Skeletal muscle satellite cell (primary cell): ENCODE measurements around the gene IFNGR1.
"Not testable (repeated sequence)": the region's sequence is repeated elsewhere in the genome, so short reads cannot be mapped to it uniquely, and the experiment has no call there.

ENCODE experiments used
- H3K27me3 ChIP-seq: 2 replicates; pipeline ENCODE4 v1.7.0; 2013; ENCODE audit warnings: low read length; ENCODE audit not compliant: control insufficient read depth, insufficient read depth
- H3K36me3 ChIP-seq: 2 replicates; pipeline ENCODE4 v1.7.0; 2013; ENCODE audit warnings: mild to moderate bottlenecking, control low read depth, low read length; ENCODE audit not compliant: insufficient read depth
- H3K4me1 ChIP-seq: 2 replicates; pipeline ENCODE4 v1.7.0; 2013; ENCODE audit warnings: low read length; ENCODE audit not compliant: control insufficient read depth, insufficient read depth
- H3K4me2 ChIP-seq: 2 replicates; pipeline ENCODE4 v1.7.0; 2013; ENCODE audit warnings: mild to moderate bottlenecking, low read length
- H3K4me3 ChIP-seq: 2 replicates; pipeline ENCODE4 v1.7.0; 2013; ENCODE audit warnings: low read length
- H3K9ac ChIP-seq: 2 replicates; pipeline ENCODE4 v1.7.0; 2013; ENCODE audit warnings: mild to moderate bottlenecking, low read depth, low read length, moderate library complexity
- H3K9me3 ChIP-seq: replicated peaks from 2 replicates; pipeline ENCODE4 v1.7.0; 2013; ENCODE audit warnings: mild to moderate bottlenecking, control low read depth, low read length

Gene IFNGR1

GRCh38 chr6:137254966-137255365 is 35.8 kb upstream of the IFNGR1 start:
- Histone ChIP-seq H3K4me1 (no peaks in the 10 kb centered on the region), H3K27me3 (peaks cover 7% of the 10 kb centered on the region), H3K4me3 (no peak overlapping the region), H3K36me3 (no peaks in the 10 kb centered on the region), H3K9ac (no peak overlapping the region), H3K4me2 (no peak overlapping the region), H3K9me3 (no peaks in the 10 kb centered on the region)

- not testable (repeated sequence) for H3K9me3 ChIP-seq, H3K27me3 ChIP-seq, H3K4me3 ChIP-seq, H3K4me2 ChIP-seq, H3K9ac ChIP-seq, H3K4me1 ChIP-seq, H3K36me3 ChIP-seq
Observed at GRCh38 chr6:137254430-137254829, 35.2 kb upstream of the IFNGR1 start.

DNA sequence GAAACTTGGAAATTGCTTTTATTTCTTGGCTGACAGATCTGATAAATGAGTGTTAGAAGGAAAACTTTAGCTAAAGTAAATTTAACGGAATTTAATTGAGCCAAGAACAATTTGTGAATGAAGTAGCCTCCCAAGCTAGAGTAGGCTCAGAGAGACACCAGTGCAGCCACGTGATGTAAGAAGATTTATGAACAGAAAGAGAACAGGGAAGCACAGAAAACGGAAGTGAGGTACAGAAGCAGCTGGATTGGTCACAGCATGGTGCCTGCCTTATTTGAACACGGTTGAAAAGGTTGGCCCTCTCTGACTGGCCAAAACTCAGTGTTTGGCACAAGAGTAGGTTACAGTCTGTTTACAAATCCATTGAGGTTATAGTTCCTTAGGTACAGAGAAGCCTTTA is 29.5 kb upstream of the IFNGR1 start:
- no peak overlapping the region for H3K4me3 ChIP-seq
- H3K9me3 ChIP-seq, result no peaks in the 10 kb centered on the region
- H3K4me1 ChIP-seq, result no peaks in the 10 kb centered on the region
- H3K27me3 ChIP-seq, result peaks cover 7% of the 10 kb centered on the region
- no peak overlapping the region for H3K4me2 ChIP-seq
- no peak overlapping the region for H3K9ac ChIP-seq
- H3K36me3 ChIP-seq, result no peaks in the 10 kb centered on the region

GRCh38 chr6:137247724-137248123 is 28.5 kb upstream of the IFNGR1 start:
- H3K36me3 ChIP-seq, result no peaks in the 10 kb centered on the region
- no peak overlapping the region for H3K9ac ChIP-seq
- H3K27me3 ChIP-seq, result peaks cover 7% of the 10 kb centered on the region
- no peak overlapping the region for H3K4me3 ChIP-seq
- no peaks in the 10 kb centered on the region for H3K4me1 ChIP-seq
- no peak overlapping the region for H3K4me2 ChIP-seq
- H3K9me3 ChIP-seq, result no peaks in the 10 kb centered on the region

DNA sequence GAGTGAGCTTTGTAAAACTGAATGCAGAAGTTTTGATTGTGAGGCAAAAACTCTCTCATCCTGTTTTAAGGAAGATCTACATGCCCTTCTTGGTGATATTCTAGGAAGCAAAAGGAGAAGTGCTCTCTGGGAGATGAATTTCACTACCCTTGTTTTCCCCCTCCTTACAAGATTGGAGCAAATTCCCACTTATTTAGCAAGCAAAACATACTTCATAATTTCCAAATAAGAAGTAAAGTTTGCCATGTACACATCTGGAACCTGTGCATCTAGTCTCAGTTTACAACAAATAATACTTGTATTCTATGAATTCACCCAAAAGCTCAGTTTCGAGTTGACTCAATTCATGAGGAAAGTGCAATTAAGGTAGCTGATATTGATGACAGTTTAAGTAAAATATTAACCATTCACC is 27.6 kb upstream of the IFNGR1 start:
- H3K4me1 ChIP-seq, result peaks cover 5% of the 10 kb centered on the region
- no peak overlapping the region for H3K4me2 ChIP-seq

DNA sequence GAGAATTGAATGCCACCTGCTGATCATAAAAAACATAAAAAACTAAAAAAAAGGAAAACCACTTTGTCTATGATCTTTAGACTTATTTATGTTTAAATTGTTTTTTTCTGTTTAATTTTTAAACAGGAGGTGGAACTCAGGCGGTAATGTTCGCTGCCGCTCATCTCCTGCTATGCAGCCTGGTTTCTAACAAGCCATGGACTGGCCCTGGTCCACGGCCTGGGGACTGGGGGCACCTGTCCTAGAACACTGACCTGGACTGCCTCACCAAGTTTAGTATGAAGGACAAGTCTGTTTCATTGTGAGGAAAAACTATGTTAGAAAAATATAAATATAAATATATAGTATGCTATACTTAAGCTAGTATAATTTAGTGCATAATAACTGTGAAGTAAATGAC is 27.0 kb upstream of the IFNGR1 start:
- Histone ChIP-seq H3K9ac (no peak overlapping the region), H3K4me1 (peaks cover 10% of the 10 kb centered on the region), H3K4me2 (no peak overlapping the region), H3K9me3 (no peaks in the 10 kb centered on the region), H3K4me3 (no peak overlapping the region), H3K36me3 (no peaks in the 10 kb centered on the region), H3K27me3 (no peaks in the 10 kb centered on the region)

More for the DNA sequence above, 27.6 kb upstream of the IFNGR1 start:
- H3K4me3 ChIP-seq, result no peak overlapping the region
- H3K27me3 ChIP-seq, result peaks cover under 1% of the 10 kb centered on the region
- no peak overlapping the region for H3K9ac ChIP-seq
- no peaks in the 10 kb centered on the region for H3K36me3 ChIP-seq
- no peaks in the 10 kb centered on the region for H3K9me3 ChIP-seq

- Histone ChIP-seq H3K27me3 (no peaks in the 10 kb centered on the region), H3K4me2 (peak overlapping the region; percentile 43), H3K36me3 (no peaks in the 10 kb centered on the region), H3K4me3 (no peak overlapping the region), H3K4me1 (peaks cover 22% of the 10 kb centered on the region), H3K9me3 (no peaks in the 10 kb centered on the region), H3K9ac (no peak overlapping the region)
Observed at GRCh38 chr6:137241481-137242038, 22.4 kb upstream of the IFNGR1 start.

DNA sequence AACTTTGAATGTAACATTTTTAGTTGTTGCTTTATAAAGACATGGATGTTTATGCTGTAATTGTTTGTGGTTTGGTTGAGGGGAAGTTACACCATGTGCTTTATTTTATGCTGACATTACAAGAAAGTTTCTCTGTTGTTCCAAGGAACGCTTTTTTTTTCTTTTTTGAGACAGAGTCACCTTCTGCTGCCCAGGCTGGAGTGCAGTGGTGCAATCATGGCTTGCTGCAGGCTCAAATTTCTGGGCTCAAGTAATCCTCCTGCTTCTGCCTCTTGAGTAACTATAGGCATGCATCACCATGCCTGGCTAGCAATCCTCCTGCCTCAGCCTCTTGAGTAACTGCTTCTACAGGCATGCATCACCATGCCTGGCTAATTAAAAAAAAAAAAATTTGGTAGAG is 21.0 kb upstream of the IFNGR1 start:
- Histone ChIP-seq H3K27me3 (no peaks in the 10 kb centered on the region), H3K9me3 (no peaks in the 10 kb centered on the region), H3K4me3 (no peak overlapping the region), H3K36me3 (no peaks in the 10 kb centered on the region), H3K4me1 (peaks cover 22% of the 10 kb centered on the region), H3K4me2 (no peak overlapping the region), H3K9ac (no peak overlapping the region)

DNA sequence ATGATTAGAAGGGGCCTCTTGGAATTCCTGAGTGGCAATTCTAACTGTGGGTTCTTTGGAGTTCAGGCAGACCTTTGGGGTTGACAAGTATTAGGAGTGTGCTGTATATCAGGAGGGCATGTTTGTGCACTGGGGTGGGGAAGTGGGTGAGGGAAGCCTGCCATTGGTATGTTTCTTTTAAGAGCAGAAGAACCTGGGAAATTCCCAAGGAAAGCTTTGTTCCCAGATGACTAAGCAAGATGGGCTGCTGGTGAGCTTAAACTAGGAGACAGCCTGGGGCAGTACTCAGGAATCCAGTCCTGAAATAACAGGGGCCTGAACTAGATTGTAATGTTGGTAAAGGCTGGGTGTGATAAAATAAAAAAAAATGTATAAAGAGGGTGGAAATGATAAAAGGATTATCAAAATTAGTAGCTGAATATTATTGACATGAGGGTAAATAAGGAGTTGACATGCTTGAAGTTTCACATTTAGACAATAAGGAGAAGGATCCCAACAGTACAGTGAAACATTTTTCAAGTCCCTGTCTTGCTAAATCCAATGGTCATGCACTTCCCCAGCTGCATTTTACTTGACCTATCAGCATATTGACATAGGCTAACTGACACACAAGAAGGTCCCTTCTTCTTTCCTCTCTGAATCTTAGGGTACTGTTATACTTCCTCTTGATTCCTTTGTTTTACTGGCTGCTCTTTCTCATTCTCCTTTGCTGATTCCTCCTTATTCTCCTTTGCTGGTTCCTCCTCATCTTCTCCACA is 18.4 kb upstream of the IFNGR1 start:
- Histone ChIP-seq H3K9ac (peak overlapping the region; percentile 7), H3K27me3 (no peaks in the 10 kb centered on the region), H3K9me3 (no peaks in the 10 kb centered on the region), H3K4me1 (peaks cover 34% of the 10 kb centered on the region), H3K36me3 (no peaks in the 10 kb centered on the region), H3K4me2 (no peak overlapping the region), H3K4me3 (no peak overlapping the region)

DNA sequence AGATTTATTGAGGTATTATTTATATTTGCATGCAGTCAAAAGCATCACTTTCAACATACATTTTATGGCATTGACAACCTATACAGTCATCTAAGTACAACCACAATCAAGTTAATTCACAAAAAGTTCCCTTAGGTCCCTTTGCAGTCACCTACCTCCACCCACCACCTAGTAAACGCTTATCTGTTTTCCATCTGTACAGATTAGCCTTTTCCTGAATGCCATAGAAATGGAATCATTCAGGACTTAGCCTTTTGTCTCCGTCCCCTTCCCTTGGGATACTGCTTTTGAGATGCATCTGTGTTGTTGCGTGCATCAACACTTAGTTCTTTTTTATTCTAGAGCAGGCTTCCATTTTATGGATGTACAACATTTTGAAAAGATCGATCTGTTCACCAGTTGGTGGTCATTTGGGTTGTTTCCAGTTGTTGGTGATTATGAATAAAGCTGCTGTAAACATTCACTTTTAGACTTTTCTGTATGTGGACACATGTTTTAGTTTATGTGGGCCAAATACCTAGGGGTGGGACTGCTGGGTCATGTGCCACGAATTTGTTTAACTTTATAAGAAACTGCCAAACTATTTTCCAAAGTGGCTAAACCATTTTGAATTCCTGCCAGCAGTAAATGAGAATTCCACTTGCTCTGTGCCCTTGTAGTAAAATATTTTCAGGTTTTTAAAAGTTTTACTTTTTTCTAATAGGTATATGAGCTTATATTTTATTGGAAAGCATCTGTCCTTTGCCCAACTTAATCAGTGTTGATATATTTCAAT is 17.6 kb upstream of the IFNGR1 start:
- Histone ChIP-seq H3K4me3 (no peak overlapping the region), H3K36me3 (no peaks in the 10 kb centered on the region), H3K27me3 (no peaks in the 10 kb centered on the region), H3K9ac (peak overlapping the region; percentile 7), H3K4me2 (no peak overlapping the region), H3K9me3 (no peaks in the 10 kb centered on the region), H3K4me1 (peaks cover 29% of the 10 kb centered on the region)

- Histone ChIP-seq H3K9ac (no peak overlapping the region), H3K9me3 (no peaks in the 10 kb centered on the region), H3K36me3 (no peaks in the 10 kb centered on the region), H3K27me3 (no peaks in the 10 kb centered on the region), H3K4me2 (no peak overlapping the region), H3K4me3 (no peak overlapping the region), H3K4me1 (peaks cover 24% of the 10 kb centered on the region)
Observed at GRCh38 chr6:137235686-137236085, 16.5 kb upstream of the IFNGR1 start.
